H1 (cell line): ENCODE data around the gene CTCF. TPM values are rescaled to one million over a fixed set of nuclear protein-coding genes. Genes with fewer than 3 reads are reported as not detected.

Experiments used
- GABPA ChIP-seq: IDR thresholded peaks from 2 replicates; pipeline ENCODE4 v1.6.1; 2011; ENCODE audit warnings: mild to moderate bottlenecking, low read length, moderate library complexity, borderline replicate concordance; ENCODE audit not compliant: insufficient read depth
- polyA plus RNA-seq, 7 experiments: library from polyadenylated mRNA; depleted of rRNA in 3 of 7; stranded (reverse) in 5 of 7; unstranded in 2 of 7; fragments of >200 nt in 5 of 7; fragments of 200-250 nt in 2 of 7; gene quantifications; 1 replicate in 5 of 7; 2 replicates in 1 of 7; 4 replicates in 1 of 7; pipeline versions ENCODE4 v1.2.1 to v1.2.3, GENCODE V29; 2011 to 2013; ENCODE audit warnings: missing spikeins in 2 of 7, mixed read lengths in 2 of 7
- total RNA-seq: library from RNA; stranded (reverse); fragmentation: NEBNext Ultra II Directional; extraction: Animal tissue kit (Norgen Biotek cat#: 25700); gene quantifications from 2 replicates; pipeline ENCODE4 v1.2.1, GENCODE V29; 2021

The CTCF gene
- total and polyA plus RNA-seq, 2 of the 8 experiments (the other 6 are each of a cell fraction or from before 2014, with no cell fraction given): 32.4 to 66.0 TPM

DNA sequence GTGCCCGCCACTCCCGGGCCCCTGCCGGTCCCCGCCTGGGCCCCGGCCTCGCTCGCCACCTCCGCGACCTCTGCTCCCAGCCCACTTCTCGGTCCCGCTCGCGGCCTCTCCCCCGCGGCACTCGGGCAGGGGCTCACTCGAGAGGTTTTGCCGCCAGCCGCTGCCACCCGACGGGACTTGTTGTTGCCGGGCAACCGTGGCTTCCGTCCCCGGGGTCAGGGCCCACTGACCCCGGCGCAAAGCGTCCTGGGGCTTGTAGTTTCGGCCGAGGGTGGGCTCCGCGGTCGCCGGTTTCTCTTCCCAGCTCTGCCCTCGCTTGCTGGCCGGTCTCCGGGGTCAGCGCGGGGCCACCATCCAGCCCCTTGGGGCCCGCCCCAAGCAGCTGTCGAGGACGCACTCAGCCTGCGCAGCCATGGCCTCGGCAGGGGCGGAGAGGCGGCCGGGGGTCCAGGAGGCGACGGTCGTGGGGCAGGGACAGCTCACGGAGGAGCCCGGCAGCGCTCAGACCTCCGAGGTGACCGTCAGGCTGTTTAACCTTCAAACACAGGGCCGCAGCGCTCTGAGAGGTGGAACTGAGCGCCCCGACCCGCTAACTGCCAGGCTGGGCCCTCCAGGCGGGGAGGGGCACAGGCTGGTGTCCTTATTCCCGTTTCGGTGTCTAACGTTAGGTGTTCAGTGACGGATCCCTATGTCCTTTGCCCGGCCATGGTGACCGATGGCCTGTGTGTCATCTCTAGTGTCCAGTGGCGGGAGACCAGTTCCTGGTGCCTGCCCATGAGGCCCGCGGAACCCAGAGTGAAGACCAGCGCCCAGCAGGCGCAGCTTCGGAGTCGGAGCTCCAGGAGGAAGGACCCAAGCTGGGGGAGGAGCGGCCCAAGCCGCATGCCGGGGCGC is 104.5 kb downstream of the CTCF start, which contains the start of the genes C16orf86 and ENKD1 (continued):
- peak; percentile 32; the same call in 1 of the 2 replicates for TF ChIP-seq GABPA
- TF ChIP-seq, all 59 proteins: peak for 7
